HG02938 (cell line): ENCODE data around the gene HEATR1.
A peak's percentile ranks its signal among the peaks of the same experiment; 100 is the strongest.
"Not testable (repeated sequence)": the region's sequence is repeated elsewhere in the genome, so short reads cannot be mapped to it uniquely, and the experiment has no call there.

Experiments
- ATAC-seq: cut with Tn5 transposase; IDR thresholded peaks from one replicate; pipeline ENCODE4 v1.9.1; 2021; ENCODE audit warnings: mild to moderate bottlenecking, moderate library complexity; ENCODE audit not compliant: unreplicated experiment

Gene HEATR1

GRCh38 chr1:236603991-236604904 is at the start of gene HEATR1:
HEATR1 (minus strand) TSS chr1:236604516; CDS start chr1:236604095, 421 bp downstream.
- ATAC-seq: peak; percentile 92

- no peak for ATAC-seq
Measured at GRCh38 chr1:236645016-236645680, 40.8 kb upstream of the HEATR1 start.

GRCh38 chr1:236642763-236643162 is 38.4 kb upstream of the HEATR1 start:
- no peak for ATAC-seq

- no peak for ATAC-seq
Measured at GRCh38 chr1:236639686-236640085, 35.4 kb upstream of the HEATR1 start.

- ATAC-seq: no peak
Measured at GRCh38 chr1:236638945-236639344, 34.6 kb upstream of the HEATR1 start.

GRCh38 chr1:236636017-236636416 is 31.7 kb upstream of the HEATR1 start:
- no peak for ATAC-seq

GRCh38 chr1:236627727-236628408 is 23.6 kb upstream of the HEATR1 start:
- no peak for ATAC-seq

GRCh38 chr1:236623371-236624166 is 19.3 kb upstream of the HEATR1 start:
- ATAC-seq: no peak

GRCh38 chr1:236622407-236622806 is 18.1 kb upstream of the HEATR1 start:
- ATAC-seq: no peak

GRCh38 chr1:236619398-236619797 is 15.1 kb upstream of the HEATR1 start:
- ATAC-seq: no peak

- no peak for ATAC-seq
Measured at GRCh38 chr1:236618507-236618906, 14.2 kb upstream of the HEATR1 start.

GRCh38 chr1:236615399-236616148 is 11.3 kb upstream of the HEATR1 start:
- no peak for ATAC-seq

GRCh38 chr1:236612349-236612748 is 8.0 kb upstream of the HEATR1 start:
- ATAC-seq: no peak

GRCh38 chr1:236608930-236609726 is 4.8 kb upstream of the HEATR1 start:
- no peak for ATAC-seq

GRCh38 chr1:236607597-236607996 is 3.3 kb upstream of the HEATR1 start:
- ATAC-seq: not testable (repeated sequence)

- ATAC-seq: no peak
Measured at GRCh38 chr1:236604905-236605806, 840 bp upstream of the HEATR1 start.

- ATAC-seq: no peak
Measured at GRCh38 chr1:236602171-236602570, 2.1 kb downstream of the HEATR1 start.

- no peak for ATAC-seq
Measured at GRCh38 chr1:236590553-236591150, 13.7 kb downstream of the HEATR1 start.
